Tibial nerve (tissue), 3 donors: ENCODE data around the gene ASTN1.

Experiments used
- CTCF ChIP-seq, 5 experiments: fragments of 200-600 bp in 3 of 5; fragments of 450-650 bp in 2 of 5; sonication (generic) in 3 of 5; IDR thresholded peaks; one replicate each; pipeline ENCODE4 v1.5.1; 2016 to 2019; ENCODE audit warnings: antibody characterized with exemption in 5 of 5, mild to moderate bottlenecking in 3 of 5, moderate library complexity in 2 of 5
- POLR2A ChIP-seq, 2 donors: fragments of 450-650 bp; IDR thresholded peaks; one replicate each; pipeline ENCODE4 v1.6.1; 2017; ENCODE audit warnings: antibody characterized with exemption in 2 of 2, mild to moderate bottlenecking in 2 of 2, moderate library complexity in 2 of 2

GRCh38 chr1:176816232-176816631, 348.3 kb downstream of the ASTN1 start:
- TF ChIP-seq POLR2A (IDR thresholded peaks at IDR 0.05) (no peak), CTCF (IDR thresholded peaks at IDR 0.05) (no peak)
